Keratinocyte (primary cell): Measurements from ENCODE around the gene CPEB3.

Source experiments
- EZH2 ChIP-seq: IDR thresholded peaks from one replicate; pipeline ENCODE4 v1.6.1; 2012; ENCODE audit warnings: inconsistent platforms, mild to moderate bottlenecking, low read length, moderate library complexity
- TF ChIP-seq, protein P1 (sequence below), 3 experiments: IDR thresholded peaks in 1 of 3; conservative IDR thresholded peaks in 1 of 3; optimal IDR thresholded peaks in 1 of 3; 2 replicates in 2 of 3; 3 replicates in 1 of 3; pipeline versions ENCODE3 to v1.5.1; 2011; ENCODE audit warnings: low read length in 3 of 3, mild to moderate bottlenecking in 3 of 3, moderate library complexity in 2 of 3, control low read depth in 1 of 3, inconsistent platforms in 1 of 3; ENCODE audit not compliant: insufficient read depth in 2 of 3; ENCODE audit errors: extremely low read depth in 1 of 3

DNA sequence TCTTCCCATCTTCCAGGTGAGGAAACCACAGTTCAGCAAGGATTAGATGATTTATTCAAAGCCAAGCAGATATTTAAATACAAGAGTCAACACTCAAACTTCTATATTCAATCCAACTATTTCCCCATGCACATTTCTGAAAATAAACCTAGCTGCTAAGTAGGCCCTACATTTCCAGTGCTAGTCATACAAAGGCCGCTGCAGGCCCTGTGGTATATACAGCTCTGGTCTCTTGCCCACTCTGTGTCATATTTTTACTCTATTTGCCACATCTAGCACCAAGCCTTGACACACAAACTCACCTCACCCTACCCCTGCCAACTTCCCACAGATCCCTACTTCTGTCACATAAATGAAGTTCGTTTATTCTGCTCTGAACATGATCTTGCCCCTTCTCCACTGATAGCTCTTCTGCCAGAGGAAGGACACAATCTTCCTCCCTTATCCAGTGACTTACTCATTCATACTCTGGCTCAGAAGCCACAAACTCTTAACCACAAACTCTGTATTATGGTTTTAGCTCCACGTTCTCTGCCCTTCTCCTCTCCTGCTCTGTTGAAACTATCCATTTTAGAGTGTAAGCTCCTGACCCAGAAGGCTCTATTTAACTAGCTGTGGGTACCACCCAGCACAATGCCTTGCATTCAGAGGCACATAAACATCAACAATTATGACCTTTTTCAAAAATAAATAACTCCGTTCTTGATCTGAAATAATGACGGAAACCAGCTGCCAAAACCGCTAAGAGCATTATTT is 180.7 kb downstream of the CPEB3 start:
- TF ChIP-seq, protein P1, sequence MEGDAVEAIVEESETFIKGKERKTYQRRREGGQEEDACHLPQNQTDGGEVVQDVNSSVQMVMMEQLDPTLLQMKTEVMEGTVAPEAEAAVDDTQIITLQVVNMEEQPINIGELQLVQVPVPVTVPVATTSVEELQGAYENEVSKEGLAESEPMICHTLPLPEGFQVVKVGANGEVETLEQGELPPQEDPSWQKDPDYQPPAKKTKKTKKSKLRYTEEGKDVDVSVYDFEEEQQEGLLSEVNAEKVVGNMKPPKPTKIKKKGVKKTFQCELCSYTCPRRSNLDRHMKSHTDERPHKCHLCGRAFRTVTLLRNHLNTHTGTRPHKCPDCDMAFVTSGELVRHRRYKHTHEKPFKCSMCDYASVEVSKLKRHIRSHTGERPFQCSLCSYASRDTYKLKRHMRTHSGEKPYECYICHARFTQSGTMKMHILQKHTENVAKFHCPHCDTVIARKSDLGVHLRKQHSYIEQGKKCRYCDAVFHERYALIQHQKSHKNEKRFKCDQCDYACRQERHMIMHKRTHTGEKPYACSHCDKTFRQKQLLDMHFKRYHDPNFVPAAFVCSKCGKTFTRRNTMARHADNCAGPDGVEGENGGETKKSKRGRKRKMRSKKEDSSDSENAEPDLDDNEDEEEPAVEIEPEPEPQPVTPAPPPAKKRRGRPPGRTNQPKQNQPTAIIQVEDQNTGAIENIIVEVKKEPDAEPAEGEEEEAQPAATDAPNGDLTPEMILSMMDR (optimal IDR thresholded peaks at IDR 0.05 in 1 of 3, IDR thresholded peaks at IDR 0.05 in 1 of 3, conservative IDR thresholded peaks at IDR 0.05 in 1 of 3; ENCODE audit: extremely low read depth in 1 of 3, insufficient read depth in 2 of 3, low read length in 3 of 3), result no peak
- no peak for TF ChIP-seq EZH2
